GM21526 (cell line): ENCODE measurements around the gene NLGN4X.

Experiments used
- ATAC-seq: cut with Tn5 transposase; IDR thresholded peaks from one replicate; pipeline ENCODE4 v1.9.1; 2021; ENCODE audit warnings: moderate library complexity; ENCODE audit not compliant: unreplicated experiment, low FRiP score

NLGN4X gene

GRCh38 chrX:5891378-5891777 is 337.3 kb downstream of the NLGN4X start:
- ATAC-seq: no peak

DNA sequence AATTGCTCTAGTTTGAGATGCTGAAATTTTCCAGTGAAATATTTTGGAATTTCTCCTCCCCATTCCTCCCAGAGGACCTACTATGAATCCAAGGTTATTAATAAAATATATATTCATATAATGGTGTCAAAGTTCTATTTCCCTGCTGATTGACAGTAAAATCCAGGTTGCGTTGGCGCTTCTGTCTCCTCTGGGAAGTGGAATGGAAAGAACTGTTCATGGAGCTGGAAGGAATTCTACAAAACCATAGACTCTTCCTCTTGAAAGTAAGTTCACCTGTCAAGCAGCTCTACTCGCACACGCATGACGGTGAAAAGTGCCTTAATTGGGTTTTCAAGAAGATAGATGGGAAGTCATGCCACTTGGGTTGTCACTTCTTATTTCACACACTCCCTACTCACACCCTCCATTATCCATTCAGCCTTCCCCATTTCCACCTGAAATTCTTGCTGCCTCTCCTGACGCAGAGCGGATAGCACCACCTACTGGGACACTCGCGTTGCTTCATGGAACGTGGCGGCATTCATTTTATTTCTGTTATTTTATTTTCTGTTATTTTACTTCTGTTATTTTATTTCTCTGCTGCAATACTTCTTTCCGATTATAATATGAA is 351.6 kb downstream of the NLGN4X start:
- no peak for ATAC-seq

DNA sequence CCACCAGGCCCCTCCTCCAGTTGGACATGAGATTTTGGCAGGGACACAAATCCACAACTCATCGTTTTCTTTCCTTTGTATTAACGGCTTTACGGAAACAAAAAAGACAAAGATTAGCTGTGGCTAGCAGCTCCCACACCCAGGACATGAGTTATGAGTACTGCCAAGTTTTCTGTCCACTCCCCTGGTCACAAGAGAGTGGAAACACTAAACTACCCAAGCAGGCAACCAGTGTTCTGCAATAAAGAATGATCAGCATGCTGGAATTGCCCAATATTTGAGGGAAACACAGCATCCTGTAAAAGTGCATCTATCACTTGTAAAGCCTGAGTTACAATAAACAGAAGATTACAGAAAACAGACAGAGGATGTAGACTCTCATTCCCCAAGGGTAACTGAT is 358.4 kb downstream of the NLGN4X start:
- no peak for ATAC-seq

DNA sequence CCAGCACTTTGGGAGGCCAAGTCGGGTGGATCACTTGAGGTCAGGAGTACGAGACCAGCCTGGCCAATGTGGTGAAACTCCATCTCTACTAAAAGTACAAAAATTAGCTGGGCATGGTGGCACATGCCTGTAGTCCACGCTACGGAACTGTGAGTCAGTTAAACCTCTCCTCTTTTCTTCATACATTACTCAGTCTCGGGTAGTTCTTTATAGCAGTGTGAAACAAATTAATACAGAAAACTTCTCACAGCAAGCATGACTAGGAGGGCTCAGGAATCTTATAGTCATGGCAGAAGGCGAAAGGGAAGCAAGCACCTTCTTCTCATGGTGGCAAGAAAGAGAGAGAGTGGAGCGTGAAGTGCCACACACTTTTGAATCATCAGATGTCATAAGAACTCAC is 358.9 kb downstream of the NLGN4X start:
- no peak for ATAC-seq

GRCh38 chrX:5867778-5868177 is 360.9 kb downstream of the NLGN4X start:
- ATAC-seq: no peak

- no peak for ATAC-seq
These were observed 371.4 kb downstream of the NLGN4X start for GRCh38 chrX:5857232-5857631.

GRCh38 chrX:5852941-5853340 is 375.7 kb downstream of the NLGN4X start:
- ATAC-seq: no peak

GRCh38 chrX:5842601-5843000 is 386.1 kb downstream of the NLGN4X start:
- ATAC-seq: no peak
